ENCODE measurements around the gene SHB. TPM values are rescaled to one million over a fixed set of nuclear protein-coding genes. Genes with fewer than 3 reads are reported as not detected.

SHB gene
- total and polyA plus RNA-seq, 2 of the 13 experiments (the other 11 are each of a cell fraction or from before 2014, with no cell fraction given), result 19.4 to 20.7 TPM

GRCh38 chr9:38062498-38063362, 6.3 kb downstream of the SHB start (continued):
- peak; percentile 70 for TF ChIP-seq ZBTB40 (IDR thresholded peaks at IDR 0.05)
- TF ChIP-seq ZBTB40 (CRISPR knock-in tag; IDR thresholded peaks at IDR 0.05), result peak; percentile 98
- TF ChIP-seq ZKSCAN5 (CRISPR knock-in tag; IDR thresholded peaks at IDR 0.05), result no peak
- no peak for TF ChIP-seq ATF1 (CRISPR knock-in tag; IDR thresholded peaks at IDR 0.05)
- TF ChIP-seq HNF4A (CRISPR knock-in tag; IDR thresholded peaks at IDR 0.05), result peak; percentile 56
- TF ChIP-seq MLX (CRISPR knock-in tag; IDR thresholded peaks at IDR 0.05), result peak; percentile 41; the same call in 1 of the 2 replicates
- 0 out of 2 replicates have a peak, but pooled peaks have one; percentile 7 for TF ChIP-seq TARDBP (CRISPR knock-in tag; IDR thresholded peaks at IDR 0.05)
- TF ChIP-seq CSRNP2 (CRISPR knock-in tag; conservative IDR thresholded peaks at IDR 0.05; ENCODE audit: low read depth), result no peak
- peak; percentile 63; the same call in 1 of the 2 replicates for TF ChIP-seq HMG20A (CRISPR knock-in tag; IDR thresholded peaks at IDR 0.05; ENCODE audit: borderline replicate concordance)
- no peak for TF ChIP-seq ZNF629 (CRISPR knock-in tag; conservative IDR thresholded peaks at IDR 0.05)
- no peak for TF ChIP-seq ZNF7 (CRISPR knock-in tag; IDR thresholded peaks at IDR 0.05)
- no peak for TF ChIP-seq U2AF2 (IDR thresholded peaks at IDR 0.05; ENCODE audit: low read depth, low read length)
- TF ChIP-seq HINFP (CRISPR knock-in tag; IDR thresholded peaks at IDR 0.05; ENCODE audit: low read depth), result no peak
- 0 out of 2 replicates have a peak, but pooled peaks have one; percentile 14 for TF ChIP-seq HNF4G (IDR thresholded peaks at IDR 0.05; ENCODE audit: borderline replicate concordance, low read depth, low read length)
- no peak for TF ChIP-seq HNF4G (CRISPR knock-in tag; IDR thresholded peaks at IDR 0.05; ENCODE audit: borderline replicate concordance, low read depth)
- TF ChIP-seq SIX1 (CRISPR knock-in tag; IDR thresholded peaks at IDR 0.05; ENCODE audit: borderline replicate concordance), result 0 out of 2 replicates have a peak, but pooled peaks have one; percentile 33
- peak; percentile 85 for TF ChIP-seq MED1 (CRISPR knock-in tag; IDR thresholded peaks at IDR 0.05)

Measured in HepG2 (cell line).